ENCODE measurements around the gene TMEM256.

Gene TMEM256

GRCh38 chr17:7394452-7395191 is 9.3 kb downstream of the TMEM256 start, which contains the start of gene PLSCR3:
TSS of gene PLSCR3 (minus strand) at chr17:7394525. CDS start at chr17:7394110, 415 bp downstream.
- peak within 1 kb of the TSS; percentile 48; the same call in 1 of the 2 replicates for H3K27ac ChIP-seq (replicated peaks)
- TF ChIP-seq CTCF (IDR thresholded peaks at IDR 0.05; ENCODE audit: insufficient read depth, low read length) (no peak), SPI1 (IDR thresholded peaks at IDR 0.05; ENCODE audit: borderline replicate concordance, low read depth) (no peak), POLR2AphosphoS5 (IDR thresholded peaks at IDR 0.05; ENCODE audit: low read depth) (no peak; the same call in 1 of the 2 replicates), GABPA (IDR thresholded peaks at IDR 0.05; ENCODE audit: low read depth) (no peak)
- H3K4me3 ChIP-seq (replicated peaks; ENCODE audit: insufficient read depth, low read length), result peak within 1 kb of the TSS; percentile 58
- H3K27me3 ChIP-seq (ENCODE audit: insufficient read depth, poor library complexity, severe bottlenecking), result no peaks in the 10 kb centered on the region
- peak; percentile 58 to 70 for DNase-seq (ENCODE audit: low read depth in 1 of 2, low spot score in 1 of 2)

GRCh38 chr17:7393613-7394451 is 10.1 kb downstream of the TMEM256 start:
- TF ChIP-seq POLR2AphosphoS5 (IDR thresholded peaks at IDR 0.05; ENCODE audit: low read depth) (no peak), GABPA (IDR thresholded peaks at IDR 0.05; ENCODE audit: low read depth) (no peak), CTCF (IDR thresholded peaks at IDR 0.05; ENCODE audit: insufficient read depth, low read length) (no peak)
- Histone ChIP-seq H3K27me3 (ENCODE audit: insufficient read depth, poor library complexity, severe bottlenecking) (no peaks in the 10 kb centered on the region), H3K4me3 (replicated peaks; ENCODE audit: insufficient read depth, low read length) (peak overlapping the region; percentile 58), H3K27ac (replicated peaks) (no peak overlapping the region)
- DNase-seq (ENCODE audit: low read depth in 1 of 2, low spot score in 1 of 2), result no peak

- Histone ChIP-seq H3K4me3 (replicated peaks; ENCODE audit: insufficient read depth, low read length) (no peak overlapping the region), H3K27me3 (ENCODE audit: insufficient read depth, poor library complexity, severe bottlenecking) (no peaks in the 10 kb centered on the region), H3K27ac (replicated peaks) (no peak overlapping the region)
- DNase-seq (ENCODE audit: low read depth in 1 of 2, low spot score in 1 of 2), result no peak
- TF ChIP-seq POLR2AphosphoS5 (IDR thresholded peaks at IDR 0.05; ENCODE audit: low read depth) (no peak), REST (IDR thresholded peaks at IDR 0.05; ENCODE audit: insufficient replicate concordance, low read depth) (no peak), CTCF (IDR thresholded peaks at IDR 0.05; ENCODE audit: insufficient read depth, low read length) (no peak), GABPA (IDR thresholded peaks at IDR 0.05; ENCODE audit: low read depth) (no peak), SPI1 (IDR thresholded peaks at IDR 0.05; ENCODE audit: borderline replicate concordance, low read depth) (no peak)
Observed at GRCh38 chr17:7392696-7393612, 10.9 kb downstream of the TMEM256 start.

- no peak overlapping the region for H3K4me3 ChIP-seq (replicated peaks; ENCODE audit: insufficient read depth, low read length)
- no peak overlapping the region for H3K27ac ChIP-seq (replicated peaks)
- H3K27me3 ChIP-seq (ENCODE audit: insufficient read depth, poor library complexity, severe bottlenecking), result no peaks in the 10 kb centered on the region
- no peak for DNase-seq (ENCODE audit: low read depth in 1 of 2, low spot score in 1 of 2)
- TF ChIP-seq SPI1 (IDR thresholded peaks at IDR 0.05; ENCODE audit: borderline replicate concordance, low read depth) (no peak), POLR2AphosphoS5 (IDR thresholded peaks at IDR 0.05; ENCODE audit: low read depth) (no peak), GABPA (IDR thresholded peaks at IDR 0.05; ENCODE audit: low read depth) (no peak), REST (IDR thresholded peaks at IDR 0.05; ENCODE audit: insufficient replicate concordance, low read depth) (no peak), CTCF (IDR thresholded peaks at IDR 0.05; ENCODE audit: insufficient read depth, low read length) (no peak)
Observed at GRCh38 chr17:7391307-7391706, 12.6 kb downstream of the TMEM256 start.
